ENCODE data around the gene NSG2. TPM values are rescaled to one million over a fixed set of nuclear protein-coding genes. Genes with fewer than 3 reads are reported as not detected.

The NSG2 gene
- not detected in 2 replicates for total RNA-seq

DNA sequence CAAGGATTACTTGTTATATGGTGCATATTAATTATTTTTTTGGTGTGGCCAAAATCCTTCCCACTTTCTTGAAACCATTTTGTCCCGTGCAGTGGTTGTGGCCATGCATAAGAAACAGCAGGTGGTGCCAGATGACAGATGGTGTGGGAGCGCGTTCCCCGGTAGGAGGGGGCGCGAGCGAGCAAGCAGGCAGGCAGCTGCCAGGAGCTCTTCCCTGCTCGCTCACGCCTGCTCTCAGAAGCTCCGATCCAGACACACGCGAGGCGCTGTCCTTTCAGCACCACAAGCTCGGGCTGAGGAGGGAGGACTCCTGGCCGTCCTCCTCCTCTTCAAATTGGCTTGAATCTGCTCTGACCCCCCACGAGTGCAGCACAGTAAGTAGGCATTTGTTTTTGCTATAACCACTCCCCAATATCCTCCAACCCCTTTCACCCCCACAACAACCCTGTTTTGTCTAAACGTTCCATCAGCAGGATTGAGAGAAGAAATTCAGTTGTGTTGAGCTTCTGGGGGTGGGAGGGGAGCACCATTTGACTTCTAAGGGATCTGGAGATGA is at the start of gene NSG2:
TSS of gene NSG2 (plus strand) at position 237 of the 556 bp plus-strand sequence. CDS start 1,050 bp downstream, outside the sequence.
- intact Hi-C loops (cut with micrococcal nuclease), result no loop called here

- intact Hi-C loops (cut with micrococcal nuclease), result no loop called here
These were observed 48.2 kb upstream of the NSG2 start for GRCh38 chr5:173997331-173997730.

DNA sequence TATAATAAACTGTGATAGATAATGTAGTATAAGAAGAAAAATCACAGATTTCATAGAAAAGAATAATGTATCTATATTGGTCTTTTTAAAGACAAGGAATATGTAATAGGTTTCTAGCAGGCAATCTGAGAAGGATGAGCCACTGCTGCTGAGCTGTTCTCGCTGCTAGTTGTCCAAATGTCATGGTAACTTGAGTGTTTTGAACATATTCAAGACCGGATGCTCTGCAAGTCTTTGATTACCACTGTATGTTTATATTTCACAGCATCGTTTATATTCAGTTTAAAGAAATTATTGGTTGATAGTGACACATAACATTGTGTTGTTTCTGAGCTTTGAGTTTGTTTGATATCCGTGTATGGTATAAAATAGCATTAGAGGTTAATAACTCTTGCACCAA is 47.0 kb upstream of the NSG2 start:
- intact Hi-C loops (cut with micrococcal nuclease), result no loop called here

DNA sequence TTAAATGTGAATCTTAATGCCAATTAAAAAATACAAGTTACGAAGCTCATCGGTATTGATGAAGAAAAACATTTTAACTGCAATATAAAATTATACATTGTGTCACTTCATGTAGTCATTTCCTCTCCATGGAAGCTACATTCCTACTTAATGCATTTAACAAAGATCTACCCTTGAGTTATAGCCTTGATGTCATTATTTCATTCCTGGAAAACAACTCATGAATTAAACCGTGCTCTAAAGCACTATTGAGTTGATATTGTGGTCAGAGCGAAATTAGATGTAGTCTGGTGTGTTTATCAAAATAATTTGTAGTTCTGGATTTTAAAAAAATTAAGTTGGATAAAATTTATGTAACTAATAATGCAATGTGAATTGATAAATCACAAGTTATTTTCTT is 45.4 kb upstream of the NSG2 start:
- intact Hi-C loops (cut with micrococcal nuclease), result no loop called here

DNA sequence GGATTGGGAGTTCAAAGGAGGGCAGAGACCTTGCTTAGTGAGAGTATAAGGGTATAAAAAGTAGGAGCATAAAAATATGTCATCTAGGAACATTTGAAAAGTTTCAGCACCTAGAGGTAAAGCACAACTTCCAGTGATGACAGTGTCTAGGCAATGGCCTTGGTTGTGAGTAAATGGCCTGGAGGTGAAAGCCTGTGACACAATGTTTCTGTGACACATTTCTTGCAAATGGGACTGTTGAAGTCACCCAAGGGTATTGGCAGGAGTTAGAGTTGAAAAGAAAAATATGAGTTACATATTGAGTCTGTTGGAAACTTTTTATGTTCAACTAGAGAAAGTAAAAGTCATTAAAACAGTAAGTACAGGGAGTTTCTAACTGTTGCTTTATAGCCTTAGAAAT is 41.7 kb upstream of the NSG2 start:
- intact Hi-C loops (cut with micrococcal nuclease), result no loop called here

DNA sequence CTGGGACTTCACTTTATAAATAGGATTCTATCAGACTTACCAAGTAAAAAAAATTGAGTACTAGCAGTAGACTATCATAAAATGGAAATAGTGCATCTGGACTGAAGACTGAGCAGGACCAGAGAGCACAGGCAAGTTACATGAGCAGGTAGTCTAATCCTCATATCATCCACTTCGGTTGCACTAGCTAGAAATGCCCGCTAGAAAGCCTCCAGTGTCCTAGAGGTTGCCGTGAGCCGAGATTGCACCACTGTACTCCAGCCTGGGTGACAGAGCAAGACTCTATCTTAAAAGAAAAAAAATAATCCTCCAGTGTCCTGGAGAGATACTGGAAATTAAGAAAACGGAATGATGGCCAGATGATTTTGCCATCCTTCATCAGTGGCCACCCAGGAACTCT is 36.6 kb upstream of the NSG2 start:
- intact Hi-C loops (cut with micrococcal nuclease), result no loop called here

- intact Hi-C loops (cut with micrococcal nuclease), result no loop called here
These were observed 35.1 kb upstream of the NSG2 start for GRCh38 chr5:174010365-174010764.

GRCh38 chr5:174011441-174011840 is 34.1 kb upstream of the NSG2 start:
- intact Hi-C loops (cut with micrococcal nuclease), result no loop called here

GRCh38 chr5:174020069-174020927 is 25.2 kb upstream of the NSG2 start:
- intact Hi-C loops (cut with micrococcal nuclease), result loop anchor here (5.0 kb wide), 1 partner anchor 292 kb away; no protein-coding TSS in a partner anchor

- intact Hi-C loops (cut with micrococcal nuclease), result loop anchor here (5.0 kb wide), 1 partner anchor 291 kb away; no protein-coding TSS in a partner anchor
These were observed 24.6 kb upstream of the NSG2 start for GRCh38 chr5:174020928-174021304.

- intact Hi-C loops (cut with micrococcal nuclease), result loop anchor here (5.0 kb wide), 1 partner anchor 290 kb away; no protein-coding TSS in a partner anchor
These were observed 23.0 kb upstream of the NSG2 start for GRCh38 chr5:174022384-174023095.

GRCh38 chr5:174030286-174030685 is 15.2 kb upstream of the NSG2 start:
- intact Hi-C loops (cut with micrococcal nuclease), result no loop called here

DNA sequence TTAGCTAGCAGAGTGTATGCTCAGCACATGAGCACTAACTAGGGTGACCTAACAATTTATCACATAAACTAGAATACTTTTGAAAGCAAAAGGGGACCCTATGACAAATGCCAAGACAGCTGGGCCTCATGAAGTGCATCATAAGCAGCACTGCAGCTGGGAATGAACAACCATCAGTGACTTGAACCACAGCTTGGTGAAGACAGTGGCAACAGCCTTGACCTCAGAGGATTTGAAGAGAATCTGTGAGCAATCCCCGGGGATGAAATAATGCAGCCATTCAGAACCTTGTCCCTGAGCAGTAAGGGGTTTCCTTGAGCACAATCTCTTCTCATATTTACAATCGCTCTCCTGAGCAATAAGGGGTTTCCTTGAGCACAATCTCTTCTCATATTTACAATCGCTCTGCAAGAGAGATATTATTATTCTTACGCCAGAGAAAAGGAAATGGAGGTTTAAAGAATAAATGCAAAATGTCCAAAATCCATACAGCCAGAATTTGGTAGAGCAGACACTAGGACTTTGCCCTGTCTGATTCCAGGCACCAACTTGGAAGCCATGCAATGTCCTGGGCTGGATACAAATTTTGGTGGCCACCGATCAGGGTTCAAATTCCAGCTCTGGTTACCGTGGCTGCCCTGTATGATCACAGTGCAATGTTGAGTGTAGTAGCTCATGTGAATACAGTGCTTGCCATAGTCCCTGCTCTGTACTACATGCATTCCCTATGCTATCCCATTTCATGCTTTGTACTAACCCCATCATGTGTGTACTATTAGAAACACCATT is 846 bp upstream of the NSG2 start:
- intact Hi-C loops (cut with micrococcal nuclease), result no loop called here

DNA sequence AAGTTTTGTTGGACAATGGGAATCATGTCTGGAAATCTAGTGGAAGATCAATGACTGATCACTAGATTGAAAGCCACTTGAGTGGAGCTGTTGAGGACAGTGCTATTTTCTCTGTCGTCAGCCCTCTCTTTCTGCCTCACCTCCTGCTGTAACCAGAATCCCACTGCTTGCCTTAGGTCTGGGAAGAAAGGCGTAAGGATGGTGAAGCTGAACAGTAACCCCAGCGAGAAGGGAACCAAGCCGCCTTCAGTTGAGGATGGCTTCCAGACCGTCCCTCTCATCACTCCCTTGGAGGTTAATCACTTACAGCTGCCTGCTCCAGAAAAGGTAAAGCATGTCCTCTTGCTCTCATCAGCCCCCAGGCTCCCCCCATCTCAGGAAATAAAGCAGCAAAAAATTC is 1.1 kb downstream of the NSG2 start:
- intact Hi-C loops (cut with micrococcal nuclease), result no loop called here

GRCh38 chr5:174047472-174048099 is 2.1 kb downstream of the NSG2 start:
- intact Hi-C loops (cut with micrococcal nuclease), result no loop called here

GRCh38 chr5:174052636-174053035 is 7.1 kb downstream of the NSG2 start:
- intact Hi-C loops (cut with micrococcal nuclease), result no loop called here

- intact Hi-C loops (cut with micrococcal nuclease), result no loop called here
These were observed 8.4 kb downstream of the NSG2 start for GRCh38 chr5:174053905-174054304.

DNA sequence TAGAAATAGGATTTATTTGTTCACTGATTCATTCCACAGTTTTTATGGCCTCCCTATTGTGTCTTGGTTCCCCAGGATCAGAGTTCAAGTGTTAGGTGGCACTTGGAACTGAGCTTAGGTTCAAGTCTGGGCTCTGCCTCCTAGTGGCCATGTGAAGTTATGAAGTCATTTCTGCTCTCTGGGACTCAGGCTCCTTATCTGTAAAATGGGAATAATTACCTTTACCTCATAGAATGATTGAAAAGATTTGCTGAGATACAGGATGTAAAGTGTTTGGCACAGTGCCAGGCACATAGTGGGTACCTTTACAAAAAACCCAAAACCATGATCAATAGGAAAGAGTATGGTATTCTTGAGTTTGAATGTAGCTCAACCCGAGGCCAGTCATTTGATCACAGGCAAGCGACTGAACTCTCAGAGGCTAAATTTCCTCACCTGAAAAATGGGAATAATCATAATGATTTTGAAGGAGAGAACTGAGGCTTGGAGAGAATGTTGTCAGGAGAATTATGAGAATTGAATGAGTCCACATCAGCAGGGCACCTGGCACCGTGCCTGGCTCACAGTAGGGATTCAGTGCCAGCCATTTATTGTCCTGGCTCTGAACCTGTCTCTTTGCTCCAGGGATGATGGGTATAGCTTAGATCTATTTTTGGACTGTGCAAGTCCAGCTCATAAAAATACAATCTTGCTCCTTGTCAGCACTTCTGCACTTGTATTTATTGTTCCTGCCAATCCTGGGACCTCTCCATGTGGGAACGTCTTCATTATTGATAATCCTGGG is 10.8 kb downstream of the NSG2 start:
- intact Hi-C loops (cut with micrococcal nuclease), result loop anchor here (5.0 kb wide), 1 partner anchor 439 kb away; the partner anchor contains the start of gene BOD1

GRCh38 chr5:174057206-174057605 is 11.7 kb downstream of the NSG2 start:
- intact Hi-C loops (cut with micrococcal nuclease), result loop anchor here (5.0 kb wide), 1 partner anchor 440 kb away; the partner anchor contains the start of gene BOD1

All from T-helper 2 cell treated with Interferon-gamma antibody and Interleukin-4, amounts not matched to agents 100 ng/mL and 5 ng/mL, for 36 hours (primary cell).